ENCODE data around the gene CT45A1. TPM values are rescaled to one million over a fixed set of nuclear protein-coding genes. Genes with fewer than 3 reads are reported as not detected.
"Not testable (repeated sequence)": the region's sequence is repeated elsewhere in the genome, so short reads cannot be mapped to it uniquely, and the experiment has no call there.

The CT45A1 gene
- not detected for total RNA-seq

GRCh38 chrX:135713183-135713689, at the start of gene CT45A1:
CT45A1 (plus strand) TSS chrX:135713639; CDS start chrX:135718941, 5,302 bp downstream.
- H3K4me1 ChIP-seq; H3K36me3 ChIP-seq; intact Hi-C loops (cut with DNase I); H3K27me3 ChIP-seq; DNase-seq; H3K4me3 ChIP-seq (replicated peaks in 1 of 3); H3K27ac ChIP-seq; H3K9me3 ChIP-seq: not testable (repeated sequence)
- 95 to 97% methylated on average over 3 to 5 of the region's 15 CpGs for WGBS, 2 donors

GRCh38 chrX:135672979-135673378, 40.5 kb upstream of the CT45A1 start:
- H3K4me3 ChIP-seq (replicated peaks in 1 of 3); H3K27ac ChIP-seq; H3K9me3 ChIP-seq; H3K36me3 ChIP-seq; intact Hi-C loops (cut with DNase I); H3K27me3 ChIP-seq; H3K4me1 ChIP-seq; DNase-seq: not testable (repeated sequence)

GRCh38 chrX:135688137-135688536, 25.3 kb upstream of the CT45A1 start:
- TF ChIP-seq CTCF (IDR thresholded peaks at IDR 0.05) (no peak), POLR2A (IDR thresholded peaks at IDR 0.05) (no peak)
- H3K4me1 ChIP-seq: no peaks in the 10 kb centered on the region
- H3K4me3 ChIP-seq (replicated peaks in 1 of 3): no peak overlapping the region
- WGBS, 2 donors: 56% methylated on average over 8 to 13 of the region's 16 CpGs
- intact Hi-C loops (cut with DNase I): no loop called here
- H3K36me3 ChIP-seq: no peaks in the 10 kb centered on the region
- DNase-seq: no peak
- no peaks in the 10 kb centered on the region for H3K27me3 ChIP-seq
- no peaks in the 10 kb centered on the region for H3K9me3 ChIP-seq
- no peak overlapping the region for H3K27ac ChIP-seq

GRCh38 chrX:135695471-135695870, 18.0 kb upstream of the CT45A1 start:
- Histone ChIP-seq H3K9me3 (no peaks in the 10 kb centered on the region), H3K27ac (no peak overlapping the region), H3K4me1 (no peaks in the 10 kb centered on the region), H3K27me3 (no peaks in the 10 kb centered on the region), H3K36me3 (no peaks in the 10 kb centered on the region), H3K4me3 (replicated peaks in 1 of 3) (no peak overlapping the region)
- TF ChIP-seq CTCF (IDR thresholded peaks at IDR 0.05) (no peak), POLR2A (IDR thresholded peaks at IDR 0.05) (no peak)
- intact Hi-C loops (cut with DNase I): no loop called here
- 70 to 83% methylated on average over 3 of the region's 3 CpGs for WGBS, 2 donors
- DNase-seq: no peak

GRCh38 chrX:135697601-135698000, 15.8 kb upstream of the CT45A1 start:
- intact Hi-C loops (cut with DNase I): no loop called here
- Histone ChIP-seq H3K27ac (no peak overlapping the region), H3K4me3 (replicated peaks in 1 of 3) (no peak overlapping the region), H3K9me3 (no peaks in the 10 kb centered on the region), H3K27me3 (no peaks in the 10 kb centered on the region), H3K4me1 (no peaks in the 10 kb centered on the region), H3K36me3 (no peaks in the 10 kb centered on the region)
- no peak for TF ChIP-seq CTCF (IDR thresholded peaks at IDR 0.05)
- no peak for TF ChIP-seq POLR2A (IDR thresholded peaks at IDR 0.05)
- DNase-seq: no peak

- no peaks in the 10 kb centered on the region for H3K4me1 ChIP-seq
- no peaks in the 10 kb centered on the region for H3K9me3 ChIP-seq
- intact Hi-C loops (cut with DNase I): no loop called here
- no peak overlapping the region for H3K4me3 ChIP-seq (replicated peaks in 1 of 3)
- no peak for TF ChIP-seq CTCF (IDR thresholded peaks at IDR 0.05)
- no peak for TF ChIP-seq POLR2A (IDR thresholded peaks at IDR 0.05)
- H3K27me3 ChIP-seq: no peaks in the 10 kb centered on the region
- no peaks in the 10 kb centered on the region for H3K36me3 ChIP-seq
- no peak for DNase-seq
- no peak overlapping the region for H3K27ac ChIP-seq
Measured at GRCh38 chrX:135698924-135699323, 14.5 kb upstream of the CT45A1 start.

Data from thyroid gland (tissue), 4 donors.